Vagina (tissue), 2 donors: ENCODE data around the gene TP53RK. TPM values are rescaled to one million over a fixed set of nuclear protein-coding genes. Genes with fewer than 3 reads are reported as not detected.

Source experiments
- DNase-seq, 2 donors: peaks; one replicate each; pipeline ENCODE4 v3.0.0-alpha.2; 2017; ENCODE audit errors: extremely low spot score in 2 of 2
- H3K27ac ChIP-seq: fragments of 200-600 bp; sonication (generic); one replicate; pipeline ENCODE4 v1.5.1; 2019
- H3K27me3 ChIP-seq: fragments of 200-600 bp; sonication (generic); one replicate; pipeline ENCODE4 v1.5.1; 2019
- H3K36me3 ChIP-seq, 2 donors: fragments of 200-600 bp; sonication (generic); one replicate each; pipeline ENCODE4 v1.5.1; 2017 to 2019
- H3K4me1 ChIP-seq: fragments of 200-600 bp; sonication (generic); one replicate; pipeline ENCODE4 v1.5.1; 2019
- H3K4me3 ChIP-seq, 2 donors: fragments of 200-600 bp; sonication (generic); 1 replicate in 1 of 2; 2 replicates in 1 of 2; pipeline ENCODE4 v1.5.1; 2016 to 2019
- H3K9me3 ChIP-seq: fragments of 200-600 bp; sonication (generic); one replicate; pipeline ENCODE4 v1.5.1; 2019
- CTCF ChIP-seq, 3 experiments: fragments of 450-650 bp in 2 of 3; fragments of 200-600 bp in 1 of 3; sonication (generic) in 1 of 3; IDR thresholded peaks; one replicate each; pipeline ENCODE4 v1.5.1; 2017 to 2019; ENCODE audit warnings: antibody characterized with exemption in 3 of 3, mild to moderate bottlenecking in 2 of 3, moderate library complexity in 2 of 3
- POLR2A ChIP-seq, 2 donors: fragments of 450-650 bp; IDR thresholded peaks; one replicate each; pipeline ENCODE4 v1.6.1; 2017; ENCODE audit warnings: antibody characterized with exemption in 2 of 2, mild to moderate bottlenecking in 2 of 2, moderate library complexity in 2 of 2
- POLR2AphosphoS5 ChIP-seq, 2 donors: sonication (generic); formaldehyde crosslinking; IDR thresholded peaks; one replicate each; pipeline ENCODE4 v1.9.0; 2017; ENCODE audit warnings: antibody characterized with exemption in 2 of 2, mild to moderate bottlenecking in 2 of 2, low read depth in 1 of 2; ENCODE audit not compliant: insufficient read depth in 1 of 2
- intact Hi-C: fragments of 100-400 bp; cut with DNase I; formaldehyde crosslinking; loops from one replicate; pipeline ENCODE4 v1.15.1; 2023
- total RNA-seq: library from RNA; depleted of rRNA; stranded (reverse); fragments of >200 nt; gene quantifications from one replicate; pipeline ENCODE4 v1.2.3, GENCODE V29; 2016

Gene TP53RK
- total RNA-seq, 1 donor from 2014 or later = 27.7 TPM

GRCh38 chr20:46641424-46641823 is 47.8 kb downstream of the TP53RK start:
- peak in 1 of 2 donors; percentile 19 for DNase-seq
- Histone ChIP-seq H3K36me3 (no peaks in the 10 kb centered on the region), H3K9me3 (no peaks in the 10 kb centered on the region), H3K27ac (no peak overlapping the region), H3K27me3 (no peaks in the 10 kb centered on the region), H3K4me3 (no peak overlapping the region), H3K4me1 (no peaks in the 10 kb centered on the region)
- no peak for TF ChIP-seq POLR2AphosphoS5 (IDR thresholded peaks at IDR 0.05; ENCODE audit: insufficient read depth in 1 of 2, low read depth in 1 of 2)
- TF ChIP-seq CTCF (IDR thresholded peaks at IDR 0.05) = no peak
- TF ChIP-seq POLR2A (IDR thresholded peaks at IDR 0.05) = no peak
- intact Hi-C loops = no loop called here

GRCh38 chr20:46640536-46641311 is 48.5 kb downstream of the TP53RK start:
- no peaks in the 10 kb centered on the region for H3K9me3 ChIP-seq
- H3K4me3 ChIP-seq = no peak overlapping the region
- no peaks in the 10 kb centered on the region for H3K36me3 ChIP-seq
- TF ChIP-seq POLR2AphosphoS5 (IDR thresholded peaks at IDR 0.05; ENCODE audit: insufficient read depth in 1 of 2, low read depth in 1 of 2) (no peak), POLR2A (IDR thresholded peaks at IDR 0.05) (no peak), CTCF (IDR thresholded peaks at IDR 0.05) (no peak)
- no peak overlapping the region for H3K27ac ChIP-seq
- intact Hi-C loops = no loop called here
- peak in 1 of 2 donors; percentile 64 for DNase-seq
- H3K4me1 ChIP-seq = no peaks in the 10 kb centered on the region
- H3K27me3 ChIP-seq = no peaks in the 10 kb centered on the region

GRCh38 chr20:46640044-46640443 is 49.2 kb downstream of the TP53RK start:
- TF ChIP-seq CTCF (IDR thresholded peaks at IDR 0.05) (no peak), POLR2A (IDR thresholded peaks at IDR 0.05) (no peak), POLR2AphosphoS5 (IDR thresholded peaks at IDR 0.05; ENCODE audit: insufficient read depth in 1 of 2, low read depth in 1 of 2) (no peak)
- Histone ChIP-seq H3K4me1 (no peaks in the 10 kb centered on the region), H3K36me3 (no peaks in the 10 kb centered on the region), H3K27me3 (no peaks in the 10 kb centered on the region), H3K4me3 (no peak overlapping the region), H3K9me3 (no peaks in the 10 kb centered on the region), H3K27ac (no peak overlapping the region)
- peak in 1 of 2 donors; percentile 34 for DNase-seq
- intact Hi-C loops = no loop called here

GRCh38 chr20:46639587-46639986 is 49.7 kb downstream of the TP53RK start:
- H3K27me3 ChIP-seq = no peaks in the 10 kb centered on the region
- no peaks in the 10 kb centered on the region for H3K9me3 ChIP-seq
- intact Hi-C loops = no loop called here
- peak in 1 of 2 donors; percentile 61 for DNase-seq
- TF ChIP-seq POLR2A (IDR thresholded peaks at IDR 0.05) = no peak
- TF ChIP-seq CTCF (IDR thresholded peaks at IDR 0.05) = no peak
- no peak for TF ChIP-seq POLR2AphosphoS5 (IDR thresholded peaks at IDR 0.05; ENCODE audit: insufficient read depth in 1 of 2, low read depth in 1 of 2)
- no peak overlapping the region for H3K4me3 ChIP-seq
- H3K27ac ChIP-seq = no peak overlapping the region
- H3K4me1 ChIP-seq = no peaks in the 10 kb centered on the region
- no peaks in the 10 kb centered on the region for H3K36me3 ChIP-seq

GRCh38 chr20:46638898-46639274 is 50.4 kb downstream of the TP53RK start:
- TF ChIP-seq POLR2A (IDR thresholded peaks at IDR 0.05) (no peak), CTCF (IDR thresholded peaks at IDR 0.05) (no peak), POLR2AphosphoS5 (IDR thresholded peaks at IDR 0.05; ENCODE audit: insufficient read depth in 1 of 2, low read depth in 1 of 2) (no peak)
- Histone ChIP-seq H3K36me3 (no peaks in the 10 kb centered on the region), H3K27ac (no peak overlapping the region), H3K9me3 (no peaks in the 10 kb centered on the region), H3K4me1 (no peaks in the 10 kb centered on the region), H3K27me3 (no peaks in the 10 kb centered on the region), H3K4me3 (no peak overlapping the region)
- no peak for DNase-seq
- intact Hi-C loops = no loop called here
